MCF 10A (cell line): ENCODE measurements around the gene USH2A. TPM values are rescaled to one million over a fixed set of nuclear protein-coding genes. Genes with fewer than 3 reads are reported as not detected.

Source experiments
- BruUV-seq: library from RNA; stranded (reverse); fragments of 400-500 nt; replicated peaks from 2 replicates; lab custom pipeline; 2021; lab: Mats Ljungman, UMichigan
- CTCF ChIA-PET: fragments of 300-600 bp; sonication (Branson Sonifier 250); formaldehyde crosslinking; extraction: SDS; loops from one replicate; lab custom pipeline; 2021; ENCODE audit warnings: antibody characterized with exemption, inconsistent platforms; lab: Yijun Ruan, JAX
- POLR2A ChIA-PET: fragments of 300-600, 350-650 bp; sonication (Branson Sonifier 250); formaldehyde crosslinking; extraction: SDS; loops from one replicate; lab custom pipeline; 2020; ENCODE audit warnings: antibody characterized with exemption, inconsistent platforms; lab: Yijun Ruan, JAX
- DNase-seq: peaks from one replicate; pipeline ENCODE4 v3.0.0-alpha.2; 2018; ENCODE audit not compliant: unreplicated experiment
- H3K27ac Mint-ChIP-seq: one replicate; pipeline ENCODE4 v1.8.0; 2022; ENCODE audit warnings: mild to moderate bottlenecking, low read depth, mixed read lengths; ENCODE audit not compliant: unreplicated experiment
- H3K27me3 Mint-ChIP-seq: one replicate; pipeline ENCODE4 v1.8.0; 2022; ENCODE audit warnings: mixed read lengths; ENCODE audit not compliant: insufficient read depth, unreplicated experiment
- H3K36me3 Mint-ChIP-seq: one replicate; pipeline ENCODE4 v1.8.0; 2022; ENCODE audit warnings: mild to moderate bottlenecking, moderate library complexity, mixed read lengths; ENCODE audit not compliant: insufficient read depth, unreplicated experiment
- H3K4me1 Mint-ChIP-seq: one replicate; pipeline ENCODE4 v1.8.0; 2022; ENCODE audit warnings: mixed read lengths; ENCODE audit not compliant: insufficient read depth, unreplicated experiment
- H3K4me3 Mint-ChIP-seq: one replicate; pipeline ENCODE4 v1.8.0; 2022; ENCODE audit warnings: mild to moderate bottlenecking, moderate library complexity, mixed read lengths; ENCODE audit not compliant: unreplicated experiment
- H3K9me3 Mint-ChIP-seq: one replicate; pipeline ENCODE4 v1.8.0; 2022; ENCODE audit warnings: mixed read lengths; ENCODE audit not compliant: unreplicated experiment
- intact Hi-C: fragments of 100-400 bp; cut with micrococcal nuclease; formaldehyde crosslinking; loops from 2 replicates; pipeline ENCODE4 v1.14.1; 2022
- total RNA-seq: library from RNA; stranded (reverse); gene quantifications from 2 replicates; pipeline ENCODE4 v1.2.3, GENCODE V29; 2022
- TF ChIP-seq, protein P1 (sequence below): fragments of 200-600 bp; IDR thresholded peaks from one replicate; pipeline ENCODE4 v1.8.0; 2022; ENCODE audit warnings: antibody characterized with exemption, mild to moderate bottlenecking; ENCODE audit not compliant: unreplicated experiment

USH2A gene
- total RNA-seq, 1 experiment from 2014 or later = not detected

DNA sequence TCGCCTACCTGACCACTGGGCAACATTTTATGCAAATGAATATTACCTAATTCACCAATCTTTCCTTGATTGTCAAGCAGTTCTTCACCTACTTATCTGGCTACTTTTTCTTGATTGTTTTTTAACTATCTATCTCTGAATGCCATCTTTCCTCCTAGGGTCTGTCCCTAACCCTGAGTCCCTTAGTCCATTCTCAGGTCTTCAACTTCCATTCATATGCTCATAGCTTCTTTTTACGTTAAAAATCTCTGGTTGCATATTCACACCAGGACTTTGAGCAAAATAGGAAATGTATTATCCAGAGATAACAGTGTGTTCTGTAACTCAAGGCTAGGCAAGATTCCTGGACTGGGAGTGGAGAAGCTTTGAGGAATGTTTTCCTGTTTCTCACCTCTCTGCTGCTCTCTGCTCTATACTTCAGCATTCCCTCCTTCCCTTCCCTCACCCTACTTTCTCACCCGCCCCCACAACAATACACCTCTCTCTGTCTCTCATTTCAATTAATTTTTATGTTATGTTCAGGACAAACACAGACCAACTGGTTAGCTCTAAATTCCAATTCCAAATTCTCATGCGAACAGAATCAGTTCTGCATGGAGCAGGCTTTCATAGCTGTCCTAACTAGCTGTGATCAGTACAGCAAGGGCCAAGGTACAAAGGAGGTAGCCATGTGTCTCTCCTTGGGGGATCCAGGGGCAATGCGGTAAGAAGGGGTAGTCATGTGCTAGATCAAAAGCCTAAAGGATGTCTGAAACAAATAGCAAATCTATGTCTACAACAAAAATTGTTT, 278.4 kb downstream of the USH2A start:
- intact Hi-C loops = no loop called here
- ChIA-PET CTCF (interaction anchor here (0.6 to 1.3 kb wide), 5 partner anchors 10 to 76 kb away, joined by 3 to 4 read pairs (median 4); no protein-coding TSS in a partner anchor), POLR2A (interaction anchor here (0.7 kb wide), 1 partner anchor 35 kb away, joined by 3 read pairs; no protein-coding TSS in a partner anchor)
- Mint-ChIP-seq H3K4me3 (no peak overlapping the region), H3K9me3 (no peaks in the 10 kb centered on the region), H3K36me3 (no peaks in the 10 kb centered on the region), H3K4me1 (no peaks in the 10 kb centered on the region), H3K27ac (no peak overlapping the region), H3K27me3 (peaks cover 93% of the 10 kb centered on the region)
- no TSS peak for BruUV-seq
- TF ChIP-seq, protein P1, sequence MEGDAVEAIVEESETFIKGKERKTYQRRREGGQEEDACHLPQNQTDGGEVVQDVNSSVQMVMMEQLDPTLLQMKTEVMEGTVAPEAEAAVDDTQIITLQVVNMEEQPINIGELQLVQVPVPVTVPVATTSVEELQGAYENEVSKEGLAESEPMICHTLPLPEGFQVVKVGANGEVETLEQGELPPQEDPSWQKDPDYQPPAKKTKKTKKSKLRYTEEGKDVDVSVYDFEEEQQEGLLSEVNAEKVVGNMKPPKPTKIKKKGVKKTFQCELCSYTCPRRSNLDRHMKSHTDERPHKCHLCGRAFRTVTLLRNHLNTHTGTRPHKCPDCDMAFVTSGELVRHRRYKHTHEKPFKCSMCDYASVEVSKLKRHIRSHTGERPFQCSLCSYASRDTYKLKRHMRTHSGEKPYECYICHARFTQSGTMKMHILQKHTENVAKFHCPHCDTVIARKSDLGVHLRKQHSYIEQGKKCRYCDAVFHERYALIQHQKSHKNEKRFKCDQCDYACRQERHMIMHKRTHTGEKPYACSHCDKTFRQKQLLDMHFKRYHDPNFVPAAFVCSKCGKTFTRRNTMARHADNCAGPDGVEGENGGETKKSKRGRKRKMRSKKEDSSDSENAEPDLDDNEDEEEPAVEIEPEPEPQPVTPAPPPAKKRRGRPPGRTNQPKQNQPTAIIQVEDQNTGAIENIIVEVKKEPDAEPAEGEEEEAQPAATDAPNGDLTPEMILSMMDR = no peak
- no peak for DNase-seq

DNA sequence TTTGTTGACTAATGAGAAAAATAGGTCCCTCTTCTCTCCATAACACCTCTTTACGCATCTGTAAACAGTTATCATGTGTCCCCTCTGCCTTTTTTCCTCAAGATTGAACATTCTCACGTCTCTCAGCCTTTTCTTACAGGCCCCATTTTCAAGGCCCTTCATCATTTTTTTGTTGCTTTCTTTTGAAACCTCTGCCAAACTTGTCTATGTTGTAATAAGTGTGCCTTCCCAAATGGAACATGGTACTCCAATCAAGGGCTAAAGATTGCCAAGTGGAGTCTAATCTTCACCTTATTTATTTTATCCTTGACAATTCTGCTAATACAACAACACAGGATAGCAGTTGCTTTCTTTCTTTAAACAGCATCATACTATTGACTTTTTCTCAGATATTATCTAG, 280.3 kb downstream of the USH2A start:
- H3K4me1 Mint-ChIP-seq = no peaks in the 10 kb centered on the region
- H3K27ac Mint-ChIP-seq = no peak overlapping the region
- no TSS peak for BruUV-seq
- H3K9me3 Mint-ChIP-seq = no peaks in the 10 kb centered on the region
- TF ChIP-seq, protein P1 = no peak
- peaks cover 93% of the 10 kb centered on the region for H3K27me3 Mint-ChIP-seq
- no peaks in the 10 kb centered on the region for H3K36me3 Mint-ChIP-seq
- CTCF ChIA-PET = interaction anchor here (0.7 kb wide), 1 partner anchor 13 kb away, joined by 3 read pairs; no protein-coding TSS in a partner anchor
- DNase-seq = no peak
- POLR2A ChIA-PET = no interaction called here
- intact Hi-C loops = no loop called here
- no peak overlapping the region for H3K4me3 Mint-ChIP-seq

DNA sequence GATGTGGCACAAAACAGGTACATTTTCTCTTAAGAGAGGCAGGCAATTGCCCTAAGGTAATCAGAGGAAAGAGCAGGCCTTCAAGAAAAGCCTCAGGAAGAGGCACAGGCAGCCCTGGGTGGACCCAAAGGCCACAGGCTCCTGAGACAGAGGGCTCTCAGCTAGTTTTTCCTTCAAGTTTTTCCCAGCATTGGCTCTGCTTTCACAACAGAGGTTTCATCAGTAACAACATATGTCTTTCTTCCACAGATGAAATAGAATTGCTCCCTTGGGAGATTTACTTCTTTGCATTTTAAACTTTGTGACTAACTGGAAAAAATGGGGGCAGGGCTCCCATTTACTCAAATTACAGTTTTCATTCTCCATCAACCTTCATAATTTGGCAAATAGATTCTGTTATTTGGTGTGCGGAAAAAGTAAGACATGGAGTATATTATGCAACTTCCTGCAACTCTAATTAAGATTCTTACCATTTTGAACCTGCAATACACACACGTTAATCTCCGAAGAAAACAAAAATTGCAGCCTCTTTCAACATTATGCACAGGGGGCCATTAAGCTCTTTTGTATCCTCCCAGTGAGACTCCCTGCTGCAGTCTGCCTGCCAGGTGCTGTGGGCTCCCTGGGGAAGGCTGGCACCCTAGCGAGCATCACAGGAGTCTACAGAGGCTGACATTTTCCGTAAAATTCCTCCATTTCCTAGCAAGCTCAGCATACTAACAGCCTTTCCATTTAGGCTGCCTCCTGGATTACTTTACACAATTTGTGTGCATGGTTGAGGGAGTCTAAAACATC, 282.3 kb downstream of the USH2A start:
- peaks cover 96% of the 10 kb centered on the region for H3K27me3 Mint-ChIP-seq
- no peak overlapping the region for H3K27ac Mint-ChIP-seq
- no peaks in the 10 kb centered on the region for H3K36me3 Mint-ChIP-seq
- no peak for DNase-seq
- H3K9me3 Mint-ChIP-seq = no peaks in the 10 kb centered on the region
- TF ChIP-seq, protein P1 = no peak
- H3K4me1 Mint-ChIP-seq = no peaks in the 10 kb centered on the region
- no peak overlapping the region for H3K4me3 Mint-ChIP-seq
- BruUV-seq = no TSS peak
- intact Hi-C loops = no loop called here
- POLR2A ChIA-PET = no interaction called here
- CTCF ChIA-PET = no interaction called here
